ENCODE results near the gene ADAMTS20.

DNA sequence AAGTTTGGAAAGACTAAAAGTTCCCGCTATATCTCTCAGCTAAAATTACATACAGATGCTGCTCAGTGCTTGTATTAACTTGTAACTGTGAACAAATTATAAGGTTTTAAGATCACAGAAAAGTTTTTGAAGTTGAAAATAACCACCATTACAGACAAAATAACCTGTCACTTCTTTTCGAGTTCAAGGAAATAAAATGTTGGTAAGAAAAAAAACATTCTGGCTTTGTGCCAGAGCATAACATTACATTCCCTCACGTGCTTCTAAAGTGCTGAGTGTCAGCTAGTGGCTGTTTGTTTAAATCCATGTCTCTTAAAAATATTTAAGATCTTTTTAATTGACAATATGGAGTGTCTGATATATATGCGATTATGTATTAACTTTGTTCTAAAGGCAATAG lies 27.2 kb upstream of the ADAMTS20 start:
- TF ChIP-seq, protein P1, sequence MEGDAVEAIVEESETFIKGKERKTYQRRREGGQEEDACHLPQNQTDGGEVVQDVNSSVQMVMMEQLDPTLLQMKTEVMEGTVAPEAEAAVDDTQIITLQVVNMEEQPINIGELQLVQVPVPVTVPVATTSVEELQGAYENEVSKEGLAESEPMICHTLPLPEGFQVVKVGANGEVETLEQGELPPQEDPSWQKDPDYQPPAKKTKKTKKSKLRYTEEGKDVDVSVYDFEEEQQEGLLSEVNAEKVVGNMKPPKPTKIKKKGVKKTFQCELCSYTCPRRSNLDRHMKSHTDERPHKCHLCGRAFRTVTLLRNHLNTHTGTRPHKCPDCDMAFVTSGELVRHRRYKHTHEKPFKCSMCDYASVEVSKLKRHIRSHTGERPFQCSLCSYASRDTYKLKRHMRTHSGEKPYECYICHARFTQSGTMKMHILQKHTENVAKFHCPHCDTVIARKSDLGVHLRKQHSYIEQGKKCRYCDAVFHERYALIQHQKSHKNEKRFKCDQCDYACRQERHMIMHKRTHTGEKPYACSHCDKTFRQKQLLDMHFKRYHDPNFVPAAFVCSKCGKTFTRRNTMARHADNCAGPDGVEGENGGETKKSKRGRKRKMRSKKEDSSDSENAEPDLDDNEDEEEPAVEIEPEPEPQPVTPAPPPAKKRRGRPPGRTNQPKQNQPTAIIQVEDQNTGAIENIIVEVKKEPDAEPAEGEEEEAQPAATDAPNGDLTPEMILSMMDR (IDR thresholded peaks at IDR 0.05; ENCODE audit: borderline replicate concordance, extremely low read depth, low read length, poor library complexity, severe bottlenecking), result no peak
- TF ChIP-seq EZH2 (IDR thresholded peaks at IDR 0.05; ENCODE audit: borderline replicate concordance, low read depth, low read length, severe bottlenecking), result no peak
